ENCODE data around the gene APOBEC2.
"Not testable (repeated sequence)": the region's sequence is repeated elsewhere in the genome, so short reads cannot be mapped to it uniquely, and the experiment has no call there.

The APOBEC2 gene

GRCh38 chr6:41053041-41053440 is at the start of gene APOBEC2:
APOBEC2 (plus strand) TSS chr6:41053202; CDS start chr6:41053348, 146 bp downstream.
- DNase-seq, result no peak

DNA sequence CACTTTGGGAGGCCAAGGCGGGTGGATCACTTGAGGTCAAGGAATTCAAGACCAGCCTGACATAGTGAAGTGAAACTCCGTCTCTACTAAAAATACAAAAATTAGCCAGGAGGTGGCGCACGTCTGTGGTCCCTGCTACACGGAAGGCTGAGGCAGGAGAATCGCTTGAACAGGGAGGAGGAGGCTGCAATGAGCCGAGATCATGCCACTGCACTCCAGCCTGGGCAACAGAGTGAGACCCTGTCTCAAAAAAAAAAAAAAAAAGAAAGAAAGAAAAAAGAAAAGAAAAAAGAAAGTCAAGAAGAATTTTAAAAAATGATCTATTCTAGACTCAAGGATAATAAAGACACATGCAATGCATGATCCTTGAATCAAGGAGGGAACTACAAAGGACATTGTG is 46.8 kb upstream of the APOBEC2 start:
- DNase-seq, result peak in 3 of 56 donors; percentile 3 to 18 (median 4)

- DNase-seq, result not testable (repeated sequence)
These were observed 46.0 kb upstream of the APOBEC2 start for GRCh38 chr6:41006980-41007379.

DNA sequence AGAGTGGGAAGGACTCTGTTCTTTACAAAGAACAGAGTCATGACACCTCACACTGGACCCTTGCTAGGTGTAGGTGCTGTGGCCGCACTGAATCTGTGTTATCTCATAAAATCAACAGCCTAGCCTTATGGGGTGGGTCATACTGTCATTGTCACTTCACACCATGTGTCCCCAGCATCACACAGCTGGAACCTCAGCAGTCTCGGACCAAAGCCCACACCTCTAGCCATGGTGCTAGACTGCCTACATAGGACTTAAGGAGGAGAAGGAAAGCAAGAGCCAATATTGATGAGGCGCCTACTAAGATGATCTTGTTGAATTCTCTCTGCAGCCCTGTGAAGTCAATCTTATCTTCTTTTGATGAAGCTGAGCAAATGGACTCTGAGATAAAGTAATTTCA is 45.0 kb upstream of the APOBEC2 start:
- no peak for DNase-seq

DNA sequence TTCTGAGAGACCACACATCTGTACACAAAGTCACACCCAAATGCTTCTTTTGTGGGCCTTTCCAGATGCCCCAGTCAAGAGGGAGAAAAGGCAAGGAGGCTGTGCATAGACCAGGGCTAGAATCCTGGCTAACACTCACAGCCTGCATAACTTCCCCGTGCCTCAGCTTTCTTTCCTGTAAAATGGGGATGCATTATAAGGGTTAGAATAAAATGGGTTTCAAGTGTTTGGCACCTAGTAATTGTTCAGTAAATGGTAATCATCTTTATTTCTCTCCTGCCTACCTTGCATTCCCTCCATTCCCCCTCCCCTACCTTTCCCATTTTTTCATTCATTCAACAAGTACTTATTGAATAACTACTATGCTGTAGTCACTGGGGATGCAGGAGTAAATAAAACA is 43.3 kb upstream of the APOBEC2 start:
- DNase-seq, result no peak

- no peak for DNase-seq
These were observed 41.3 kb upstream of the APOBEC2 start for GRCh38 chr6:41011673-41012072.

- DNase-seq, result no peak
These were observed 39.4 kb upstream of the APOBEC2 start for GRCh38 chr6:41013466-41014153.

- no peak for DNase-seq
These were observed 38.2 kb upstream of the APOBEC2 start for GRCh38 chr6:41014780-41015179.

DNA sequence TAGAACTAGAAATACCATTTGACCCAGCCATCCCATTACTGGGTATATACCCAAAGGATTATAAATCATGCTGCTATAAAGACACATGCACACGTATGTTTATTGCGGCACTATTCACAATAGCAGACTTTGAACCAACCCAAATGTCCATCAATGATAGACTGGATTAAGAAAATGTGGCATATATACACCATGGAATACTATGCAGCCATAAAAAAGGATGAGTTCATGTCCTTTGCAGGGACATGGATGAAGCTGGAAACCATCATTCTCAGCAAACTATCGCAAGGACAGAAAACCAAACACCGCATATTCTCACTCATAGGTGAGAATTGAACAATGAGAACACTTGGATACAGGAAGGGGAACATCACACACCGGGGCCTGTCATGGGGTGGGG is 37.1 kb upstream of the APOBEC2 start:
- DNase-seq, result not testable (repeated sequence)

DNA sequence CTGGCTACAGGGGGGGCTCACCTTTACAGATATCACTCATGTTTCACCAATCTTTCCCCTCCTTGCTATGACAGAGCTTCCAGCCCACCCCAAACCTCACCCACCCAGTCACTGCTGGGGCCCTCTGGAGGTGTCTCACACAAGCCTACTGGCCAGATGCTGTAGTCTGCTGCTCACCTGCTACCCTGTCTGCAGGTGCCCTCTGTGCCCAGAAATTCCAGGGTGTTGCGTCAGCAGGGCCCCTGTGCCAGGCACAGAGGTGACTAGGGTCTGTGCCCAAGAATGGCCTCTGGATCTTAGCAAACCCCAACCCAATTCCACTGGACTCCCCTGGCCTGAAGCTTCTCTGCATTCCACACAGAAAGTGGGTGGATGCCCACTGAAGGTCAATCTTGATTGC is 35.3 kb upstream of the APOBEC2 start:
- DNase-seq, result no peak

GRCh38 chr6:41021832-41022231 is 31.2 kb upstream of the APOBEC2 start:
- peak in 20 of 56 donors; percentile 5 to 60 (median 26) for DNase-seq

GRCh38 chr6:41022294-41022693 is 30.7 kb upstream of the APOBEC2 start:
- no peak for DNase-seq

DNA sequence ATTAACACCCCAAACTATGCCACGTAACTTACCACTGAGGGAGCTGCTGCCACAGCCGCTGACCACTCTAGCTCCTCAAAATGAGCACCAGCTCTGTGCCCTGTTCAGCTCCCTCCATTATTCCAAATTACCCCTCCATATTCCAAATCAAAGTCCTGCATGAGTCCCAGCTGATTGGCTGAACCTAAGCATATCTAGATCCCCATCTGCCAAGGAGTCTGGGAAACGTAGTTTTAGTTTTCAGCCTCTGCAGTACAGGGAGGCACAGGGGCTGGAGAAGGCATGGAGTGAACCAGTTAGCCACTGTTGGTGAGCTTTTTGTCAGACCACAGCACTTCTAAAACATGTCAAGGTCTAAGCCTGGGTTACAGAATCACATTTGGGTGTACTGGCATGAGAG is 29.9 kb upstream of the APOBEC2 start:
- DNase-seq, result no peak

GRCh38 chr6:41025966-41026530 is 27.0 kb upstream of the APOBEC2 start:
- no peak for DNase-seq

DNA sequence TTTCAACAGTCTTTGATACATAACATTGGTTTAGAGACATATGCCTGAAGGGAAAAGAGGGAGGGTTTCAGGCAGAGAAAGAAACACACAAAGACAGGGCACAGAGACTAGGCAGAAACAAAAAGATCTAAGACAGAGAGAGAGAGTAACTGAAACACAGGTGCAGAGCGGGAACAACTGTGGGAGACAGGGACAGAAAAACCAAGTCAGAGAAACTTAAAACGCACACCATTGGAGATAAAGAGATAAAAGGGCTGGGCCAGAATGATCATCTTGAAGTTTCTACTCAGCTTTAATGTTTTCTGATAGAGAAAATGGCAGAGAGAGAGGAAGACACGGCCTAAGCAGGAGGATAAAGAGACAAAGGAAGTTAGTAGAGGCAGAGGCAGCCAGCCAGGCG is 25.8 kb upstream of the APOBEC2 start:
- no peak for DNase-seq

DNA sequence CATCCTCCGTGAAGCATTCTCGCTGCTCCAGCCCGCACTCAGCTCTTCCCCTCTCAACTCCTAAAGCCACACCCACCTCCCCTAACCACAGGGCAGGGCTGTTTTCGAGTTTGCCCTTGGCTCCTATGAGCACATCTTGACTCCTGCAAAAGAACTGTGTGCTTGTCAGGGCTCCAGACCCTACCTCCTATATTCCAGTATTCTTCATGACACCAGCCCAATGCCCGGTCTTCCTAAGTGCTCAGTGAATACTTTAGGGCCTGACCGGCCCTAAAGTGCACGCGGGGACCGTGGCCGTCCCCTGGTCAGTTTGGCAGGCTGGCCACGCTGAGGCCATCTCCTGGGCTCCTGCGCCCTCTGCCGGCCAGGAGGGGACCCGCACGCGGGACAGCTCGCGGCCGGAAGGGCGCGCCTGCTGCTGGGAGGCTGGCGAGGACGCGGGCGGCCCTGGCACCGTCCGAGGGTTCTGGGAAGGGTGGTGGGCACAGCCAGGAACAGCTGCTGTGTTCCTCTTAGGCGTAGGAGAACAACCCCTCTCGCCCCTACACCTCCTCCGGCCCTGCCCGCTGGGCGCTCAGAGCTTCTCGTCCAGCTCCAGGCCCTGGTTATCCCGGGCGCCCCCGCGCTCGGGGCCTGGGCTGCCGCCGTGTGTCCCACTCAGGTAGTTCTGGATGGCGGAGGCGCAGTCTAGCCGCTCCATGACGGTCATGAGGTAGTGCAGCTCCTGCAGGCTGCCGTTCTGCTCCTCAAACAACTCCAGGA is 25.0 kb upstream of the APOBEC2 start:
- peak in 49 of 56 donors; percentile 9 to 81 (median 48) for DNase-seq

- DNase-seq, result no peak
These were observed 24.2 kb upstream of the APOBEC2 start for GRCh38 chr6:41028561-41029412.

DNA sequence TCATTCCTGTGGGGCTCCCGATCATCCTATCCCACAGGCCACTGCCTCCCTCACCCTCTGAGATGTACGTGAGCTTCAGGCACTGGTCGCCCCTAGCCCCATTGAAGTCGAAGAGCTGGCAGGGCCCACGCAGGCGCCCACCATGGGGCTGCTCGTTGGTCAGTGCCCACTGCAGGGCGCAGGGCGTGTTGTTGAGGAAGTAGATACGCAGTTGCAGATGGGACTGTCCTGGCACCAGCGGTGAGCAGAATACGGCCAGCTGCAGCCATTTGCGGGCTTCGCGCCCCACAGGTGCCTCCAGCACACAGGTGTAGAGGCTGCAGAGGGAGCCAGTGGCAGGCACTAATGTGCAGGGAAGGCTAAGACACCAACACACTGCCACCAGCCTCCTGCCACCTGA is 20.2 kb upstream of the APOBEC2 start:
- DNase-seq, result no peak

DNA sequence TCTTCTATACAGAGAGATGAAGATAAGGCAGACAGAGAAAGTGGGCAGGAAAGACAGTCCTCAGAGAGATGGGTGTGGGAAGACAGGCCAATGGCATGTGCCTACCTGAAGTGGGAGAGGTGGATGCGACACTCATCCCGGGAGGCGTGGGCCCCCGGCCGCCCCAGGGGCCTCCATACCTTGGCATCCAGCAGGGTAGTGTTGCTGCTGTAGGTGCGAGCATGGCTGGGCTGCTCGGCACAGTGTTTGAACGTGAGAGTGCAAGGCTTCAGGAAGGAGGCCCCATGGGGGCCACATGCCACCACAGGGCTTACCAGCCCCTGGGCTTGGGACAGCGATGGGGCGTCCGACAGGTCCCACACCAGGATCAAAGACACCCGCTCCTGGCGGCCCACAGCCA is 19.2 kb upstream of the APOBEC2 start:
- no peak for DNase-seq

GRCh38 chr6:41036186-41036585 is 16.8 kb upstream of the APOBEC2 start:
- DNase-seq, result no peak

- no peak for DNase-seq
These were observed 16.4 kb upstream of the APOBEC2 start for GRCh38 chr6:41036601-41037000.

All from amygdala (tissue), 56 donors.